ENCODE data around the gene CABP2.
"Not testable (repeated sequence)": the region's sequence is repeated elsewhere in the genome, so short reads cannot be mapped to it uniquely, and the experiment has no call there.

CABP2 gene

DNA sequence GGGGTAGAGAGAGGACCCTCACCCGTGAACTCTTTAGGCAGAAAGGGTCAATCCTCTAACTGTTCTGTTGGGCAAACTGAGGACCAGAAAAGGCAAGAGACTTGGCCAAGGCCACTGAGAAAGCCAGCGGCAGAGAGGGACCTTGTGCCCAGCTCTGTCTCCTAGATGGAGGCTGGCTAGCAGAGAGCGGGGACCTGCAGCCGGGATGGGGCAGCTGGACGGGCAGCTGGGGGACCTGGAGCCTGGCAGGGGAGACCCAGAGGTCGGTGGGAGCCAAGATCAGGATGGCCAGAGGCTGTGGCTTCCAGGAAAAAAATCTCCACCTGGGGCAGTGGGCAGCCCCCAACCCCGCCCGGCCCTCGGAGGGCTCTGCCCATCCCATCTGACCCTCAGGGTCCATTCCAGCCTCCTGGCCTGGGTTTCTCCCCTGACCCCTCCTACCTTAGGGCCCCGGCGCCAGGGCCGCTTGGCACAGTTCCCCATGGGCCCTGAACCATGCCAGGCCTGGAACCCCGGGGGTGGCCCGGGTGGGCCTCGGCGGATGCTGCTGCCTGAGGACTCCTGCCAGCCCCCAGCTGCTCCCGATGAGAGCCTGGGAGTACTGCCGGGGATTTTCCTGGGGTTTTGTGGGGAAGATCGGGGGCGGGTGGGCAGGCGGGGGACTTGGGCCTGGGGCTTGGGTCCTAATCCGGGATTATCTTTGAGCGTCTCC lies at the start of gene CABP2:
Gene CABP2 (minus strand): TSS at position 603 of the 712 bp plus-strand sequence. CDS start 120 bp downstream, at position 483.
- DNase-seq: no peak

DNA sequence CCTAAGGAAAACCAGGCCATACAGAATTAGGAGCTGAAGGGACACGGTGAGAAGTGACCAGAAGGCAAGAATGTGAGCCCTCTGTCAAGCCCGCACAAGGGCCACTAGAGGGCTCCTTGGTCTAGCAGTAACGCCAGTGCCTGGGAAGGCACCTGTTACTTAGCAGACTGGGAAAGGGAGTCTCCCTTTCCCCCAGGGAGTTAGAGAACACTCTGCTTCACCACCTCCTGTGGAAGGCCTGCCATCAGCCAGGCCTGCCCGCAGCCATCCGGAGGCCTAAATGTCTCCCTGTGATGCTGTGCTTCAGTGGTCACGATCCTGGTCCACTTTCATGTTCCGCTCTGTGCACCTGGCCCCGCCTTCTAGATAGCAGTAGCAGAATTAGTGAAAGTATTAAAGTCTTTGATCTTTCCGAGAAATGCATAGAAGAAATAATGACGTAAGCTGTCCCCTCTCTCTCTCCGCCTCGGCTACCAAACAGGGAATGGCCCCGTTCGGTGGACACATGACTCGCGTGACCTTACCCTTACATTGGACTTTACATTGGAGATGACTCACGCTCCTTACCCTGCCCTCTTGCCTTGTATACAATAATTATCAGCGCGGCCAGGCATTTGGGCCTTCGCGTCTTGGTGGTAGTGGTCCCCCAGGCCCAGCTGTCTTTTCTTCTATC lies 49.6 kb upstream of the CABP2 start:
- peak; percentile 34 for DNase-seq

DNA sequence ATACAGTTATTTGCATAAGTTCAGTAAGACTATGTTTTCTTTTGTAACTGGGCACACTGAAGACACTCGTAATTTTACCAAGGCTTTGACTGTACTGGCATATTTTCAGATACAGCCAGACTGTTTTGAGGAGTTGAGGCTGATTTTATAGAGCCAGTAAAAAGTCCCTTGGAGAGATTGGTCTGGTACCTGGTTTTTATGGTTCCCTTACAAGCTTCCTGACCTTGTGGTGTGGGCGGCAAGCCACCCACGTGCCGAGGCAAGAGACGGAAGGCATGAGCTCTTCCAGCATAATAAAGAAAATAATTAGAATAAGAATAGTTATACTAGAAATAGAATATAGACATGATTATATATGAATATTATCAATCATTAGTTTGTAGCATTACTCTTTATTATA lies 49.1 kb upstream of the CABP2 start:
- DNase-seq: no peak

DNA sequence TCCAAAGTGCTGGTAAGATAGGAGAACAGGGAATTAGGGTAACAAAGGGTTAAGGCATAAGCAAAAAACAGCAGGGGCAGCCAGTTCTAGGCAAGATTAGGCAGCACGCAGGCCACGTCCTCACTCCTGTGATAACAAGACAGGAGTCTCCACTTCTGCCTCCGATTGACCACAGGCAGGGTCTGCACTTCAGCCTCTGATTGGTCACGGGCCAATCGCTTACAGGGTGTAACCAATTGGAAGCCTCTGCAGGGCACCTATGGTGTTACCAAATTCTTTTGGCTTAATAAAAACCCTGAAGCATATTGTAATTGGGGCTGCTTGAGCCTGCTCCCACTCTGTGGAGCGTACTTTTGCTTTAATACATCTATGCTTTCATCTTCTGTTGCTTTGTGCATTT lies 48.2 kb upstream of the CABP2 start:
- no peak for DNase-seq

DNA sequence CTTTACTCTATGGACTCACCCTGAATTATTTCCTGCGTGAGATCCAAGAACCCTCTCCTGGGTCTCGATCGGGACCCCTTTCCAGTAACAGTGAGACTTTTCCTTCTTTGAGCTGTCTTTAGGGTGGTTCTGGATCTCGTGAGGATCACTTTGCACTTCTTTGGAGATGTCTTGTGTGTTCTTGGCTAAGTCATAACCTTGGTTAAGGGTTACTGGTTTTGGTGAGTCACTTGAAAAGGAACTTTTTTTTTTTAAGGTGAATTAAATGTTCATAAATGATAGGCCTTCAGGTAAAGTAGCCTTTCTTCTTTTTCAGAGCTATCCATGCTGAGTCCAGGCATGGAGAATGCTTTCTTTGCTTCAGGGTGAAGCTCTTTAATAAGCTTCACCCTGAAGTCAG lies 41.0 kb upstream of the CABP2 start:
- DNase-seq: no peak

DNA sequence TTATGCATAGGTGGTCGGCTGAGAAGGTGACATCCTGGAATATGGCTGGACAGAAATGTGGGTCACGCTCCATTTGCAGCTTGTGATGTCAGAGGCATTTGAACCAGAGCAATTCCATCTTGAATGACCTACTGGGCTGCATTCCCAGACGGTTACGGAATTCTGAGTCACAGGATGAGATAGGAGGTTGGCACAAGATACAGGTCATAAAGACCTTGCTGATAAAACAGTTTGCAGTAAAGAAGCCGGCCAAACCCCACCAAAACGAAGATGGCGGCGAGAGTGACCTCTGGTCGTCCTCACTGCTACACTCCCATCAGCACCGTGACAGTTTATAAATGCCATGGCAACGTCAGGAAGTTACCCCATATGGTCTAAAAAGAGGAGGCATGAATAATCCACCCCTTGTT lies 40.5 kb upstream of the CABP2 start:
- DNase-seq: not testable (repeated sequence)

DNA sequence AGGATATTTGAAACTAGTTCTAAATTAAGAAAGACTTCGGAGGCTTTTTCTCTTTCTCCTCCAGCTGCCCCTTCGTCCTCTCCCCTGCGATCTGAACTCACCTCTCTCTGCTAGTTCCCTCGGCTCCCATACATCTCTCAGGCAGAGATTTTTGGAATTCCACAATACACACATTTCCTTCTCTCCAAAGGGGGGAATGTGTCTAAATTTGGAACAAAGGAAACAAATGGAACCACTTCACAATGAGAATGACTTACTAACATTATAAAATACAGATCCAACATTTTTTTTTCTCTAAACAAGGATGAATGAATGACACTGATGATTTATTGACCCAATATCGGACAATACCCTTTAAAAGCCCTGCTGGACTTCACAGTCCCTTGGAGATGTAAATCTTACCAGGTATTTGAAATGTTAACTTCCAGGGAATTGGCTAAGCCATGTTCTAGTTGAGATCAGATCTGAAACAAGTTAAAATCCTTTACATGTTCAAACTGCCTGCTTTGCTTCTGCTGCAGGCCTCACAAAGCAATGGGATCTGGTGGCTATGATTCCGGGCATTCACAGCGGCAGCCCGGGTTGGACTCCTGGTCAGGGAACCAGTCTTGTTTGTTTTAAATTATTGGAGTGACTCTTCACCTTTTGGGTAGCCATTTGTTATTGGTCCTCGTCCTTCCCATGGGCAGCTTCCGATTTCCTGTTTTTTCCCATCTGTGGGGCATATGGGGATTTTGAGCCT lies 39.9 kb upstream of the CABP2 start:
- DNase-seq: no peak

DNA sequence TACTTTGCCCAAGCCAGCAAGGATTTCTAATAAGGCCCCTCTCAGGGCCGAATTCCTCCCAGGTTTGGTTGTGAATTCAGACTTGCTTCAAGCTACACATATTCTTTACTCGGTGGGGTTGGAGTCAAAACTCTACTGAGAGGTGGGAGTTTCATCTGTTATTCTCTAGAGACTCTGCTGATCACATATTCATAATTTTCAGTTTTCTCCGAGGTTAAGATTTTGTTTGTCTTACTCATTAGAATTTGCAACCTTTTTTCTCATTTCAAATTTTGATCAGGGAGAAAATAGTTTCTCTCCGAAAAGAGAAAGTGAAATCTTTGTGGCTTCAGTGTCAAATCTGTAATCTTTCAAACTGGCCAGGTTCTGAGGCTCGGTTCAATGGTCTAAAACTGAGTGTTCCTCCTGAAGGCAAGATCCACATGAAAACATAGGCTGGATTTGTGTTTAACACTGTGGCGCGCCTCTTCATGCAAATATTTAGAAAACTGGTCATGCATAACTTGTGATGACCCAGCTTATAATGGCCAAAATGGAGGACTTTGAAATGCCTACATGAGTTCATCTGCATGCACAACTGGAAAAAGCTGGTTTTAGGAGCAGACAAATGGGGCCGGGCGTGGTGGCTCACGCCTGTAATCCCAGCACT lies 38.8 kb upstream of the CABP2 start:
- no peak for DNase-seq

DNA sequence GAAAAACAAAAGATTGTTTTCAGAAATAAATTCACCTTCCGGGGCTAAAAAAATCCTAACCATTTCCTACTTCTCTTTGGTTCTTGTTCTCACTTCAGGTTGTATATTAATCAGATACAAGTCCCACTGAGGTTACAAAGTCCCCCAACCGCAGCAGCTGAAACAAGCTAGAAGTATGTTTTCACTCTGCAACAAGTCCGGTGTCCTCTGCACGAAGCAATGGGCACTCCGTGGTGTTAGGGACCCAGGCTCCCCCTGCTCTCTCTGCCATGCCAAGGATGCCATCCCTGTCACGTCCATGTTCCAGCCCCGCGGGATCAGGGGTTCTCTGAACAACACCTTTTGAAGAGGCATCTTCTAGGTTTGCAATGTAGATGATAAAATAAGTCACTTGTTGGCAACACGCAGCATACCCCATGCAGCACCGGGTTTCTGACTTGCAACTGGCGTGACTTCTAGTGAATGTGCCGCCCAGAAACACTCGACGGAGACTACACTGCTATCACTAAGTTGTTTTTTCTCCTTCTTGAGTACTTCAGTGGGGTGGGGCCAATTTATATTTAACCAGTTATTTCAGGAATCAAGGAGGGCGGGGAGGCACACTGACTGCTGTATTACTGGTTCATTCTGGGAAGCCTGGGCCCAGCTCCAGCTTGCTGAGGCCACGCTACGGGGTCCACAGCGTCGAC lies 35.0 kb upstream of the CABP2 start:
- no peak for DNase-seq

DNA sequence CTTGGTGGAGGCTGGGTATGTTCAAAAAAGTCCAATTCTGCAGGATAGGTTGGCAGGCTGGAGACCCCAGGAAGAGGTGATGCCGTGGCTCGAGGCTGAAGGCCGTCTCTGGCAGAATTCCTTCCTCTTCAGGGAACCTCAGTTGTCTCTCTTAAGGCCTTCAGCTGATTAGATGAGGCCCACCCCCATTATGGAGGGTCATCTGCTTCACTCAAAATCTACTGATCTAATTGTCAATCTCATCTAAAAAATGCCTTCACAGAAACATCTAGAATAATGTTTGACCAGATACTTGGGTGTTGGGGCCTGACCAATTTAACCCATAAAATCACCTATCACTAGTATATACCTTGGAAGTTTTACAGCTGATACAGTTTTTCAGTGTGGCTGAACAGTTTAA lies 33.0 kb upstream of the CABP2 start:
- DNase-seq: no peak

DNA sequence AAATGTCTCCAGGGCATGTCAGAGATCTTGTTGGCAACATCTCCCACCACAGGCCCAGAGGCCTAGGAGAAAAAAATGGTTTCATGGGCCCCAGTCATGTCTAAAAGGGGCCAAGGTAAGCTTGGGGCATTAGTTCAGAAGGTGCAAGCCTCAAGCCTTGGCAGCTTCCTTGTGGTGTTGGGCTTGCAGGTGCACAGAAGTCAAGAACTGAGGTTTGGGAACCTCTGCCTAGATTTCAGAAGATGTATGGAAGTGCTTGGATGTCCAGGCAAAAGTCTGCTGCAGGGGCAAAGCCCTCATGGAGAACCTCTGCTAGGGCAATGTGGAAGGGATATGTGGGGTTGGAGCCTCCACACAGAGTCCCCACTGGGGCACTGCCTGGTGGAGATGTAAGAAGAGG lies 28.5 kb upstream of the CABP2 start:
- DNase-seq: not testable (repeated sequence)

DNA sequence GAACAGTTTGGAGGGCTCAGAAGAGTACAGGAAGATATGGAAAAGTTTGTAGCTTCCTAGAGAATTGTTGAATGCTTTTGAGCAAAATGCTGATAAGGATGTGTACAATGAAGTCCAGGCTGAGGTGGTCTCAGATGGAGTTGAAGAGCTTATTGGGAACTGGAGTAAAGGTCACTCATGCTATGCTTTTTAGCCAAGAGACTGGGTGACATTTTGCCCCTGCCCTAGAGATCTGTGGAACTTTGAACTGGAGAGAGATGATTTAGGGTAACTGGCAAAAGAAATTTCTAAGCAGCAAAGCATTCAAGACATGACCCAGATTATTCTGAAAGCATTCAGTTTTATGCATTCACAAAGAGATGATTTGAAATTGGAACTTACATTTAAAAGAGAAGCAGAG lies 27.9 kb upstream of the CABP2 start:
- no peak for DNase-seq

DNA sequence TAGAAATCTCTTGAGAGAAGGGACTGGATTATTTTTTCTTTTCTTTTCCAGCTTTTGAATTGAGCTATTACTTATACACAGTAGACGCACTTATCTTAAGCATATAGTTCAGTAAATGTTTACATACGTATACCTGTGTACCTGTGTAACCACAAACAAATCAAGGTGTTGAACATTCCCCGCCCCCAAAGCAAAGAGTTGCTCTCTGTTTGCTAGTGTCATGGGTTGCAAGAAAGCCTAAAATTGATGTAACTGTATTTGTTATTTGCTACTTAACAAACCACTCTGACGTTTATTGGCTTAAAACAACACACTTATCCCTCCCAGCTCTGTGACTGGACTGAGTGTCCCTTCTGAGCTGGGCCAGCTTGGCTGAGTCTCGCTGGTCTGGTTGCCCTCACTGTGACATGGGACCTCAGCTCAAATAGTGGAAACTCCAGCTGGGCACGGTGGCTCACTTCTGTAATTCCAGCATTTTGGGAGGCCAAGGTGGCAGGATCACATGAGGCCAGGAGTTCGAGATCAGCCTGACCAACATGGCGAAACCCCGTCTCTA lies 25.4 kb upstream of the CABP2 start:
- DNase-seq: no peak

DNA sequence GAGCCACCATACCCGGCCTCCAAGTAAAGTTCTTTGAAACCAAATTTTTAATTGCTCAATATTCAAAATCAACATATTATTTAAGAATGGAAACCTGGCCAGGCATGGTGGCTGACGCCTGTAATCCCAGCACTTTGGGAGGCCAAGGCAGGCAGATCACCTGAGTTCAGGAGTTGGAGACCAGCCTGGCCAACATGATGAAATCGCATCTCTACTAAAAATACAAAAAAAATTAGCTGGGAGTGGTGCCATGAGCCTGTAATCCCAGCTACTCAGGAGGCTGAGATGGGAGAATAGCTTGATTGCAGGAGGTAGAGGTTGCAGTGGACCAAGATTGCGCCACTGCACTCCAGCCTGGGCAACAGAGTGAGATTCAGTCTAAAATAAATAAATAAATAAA lies 24.9 kb upstream of the CABP2 start:
- not testable (repeated sequence) for DNase-seq

DNA sequence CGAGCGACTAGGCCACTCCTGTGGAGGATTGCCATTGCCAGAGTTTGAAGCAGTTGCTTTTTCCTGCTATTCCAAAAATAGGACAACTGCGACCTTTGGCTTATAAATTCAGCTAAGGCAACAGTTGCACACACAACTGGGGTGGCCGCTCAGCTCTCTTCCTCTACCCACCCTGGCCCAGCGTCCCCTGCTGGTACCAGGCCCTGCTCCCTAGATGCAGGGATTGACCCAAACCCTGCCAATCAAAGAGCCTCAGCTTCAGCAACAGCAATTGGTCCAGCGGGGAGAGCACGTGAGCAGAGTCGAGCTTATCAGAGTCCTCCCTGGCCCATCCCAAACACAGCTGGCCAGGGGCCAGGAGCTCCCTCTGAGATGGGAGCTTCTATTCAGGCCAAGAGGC lies 22.0 kb upstream of the CABP2 start:
- no peak for DNase-seq

DNA sequence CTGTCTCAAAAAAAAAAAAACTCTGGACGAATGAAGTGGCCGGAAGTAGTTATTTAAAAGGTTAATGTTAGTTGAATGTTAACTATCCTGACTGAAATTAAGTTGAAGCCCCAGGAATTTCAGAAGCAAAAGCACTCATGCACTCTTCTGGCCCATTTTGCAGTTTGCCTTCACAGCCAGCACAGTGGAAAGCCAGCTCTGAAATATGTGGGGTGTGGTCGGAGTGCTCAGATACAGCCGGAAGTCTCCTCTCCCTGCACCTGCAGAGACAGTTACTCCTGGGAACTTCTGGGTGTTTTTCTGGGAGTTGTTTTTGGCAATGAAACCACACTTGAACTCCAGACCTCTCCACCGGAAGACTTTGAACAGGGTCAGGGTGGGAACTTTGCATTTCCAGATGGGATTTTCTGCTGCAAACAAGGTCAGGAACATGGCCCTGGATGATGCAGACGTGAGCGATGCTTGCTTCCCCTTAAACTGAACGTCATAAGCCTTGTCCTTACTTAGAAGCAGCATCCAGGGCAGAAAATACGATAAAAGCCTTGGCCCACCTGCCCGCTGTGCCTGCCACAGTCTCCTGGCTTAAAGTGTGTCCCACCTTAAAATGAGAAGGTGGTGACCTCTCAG lies 21.5 kb upstream of the CABP2 start:
- DNase-seq: no peak

DNA sequence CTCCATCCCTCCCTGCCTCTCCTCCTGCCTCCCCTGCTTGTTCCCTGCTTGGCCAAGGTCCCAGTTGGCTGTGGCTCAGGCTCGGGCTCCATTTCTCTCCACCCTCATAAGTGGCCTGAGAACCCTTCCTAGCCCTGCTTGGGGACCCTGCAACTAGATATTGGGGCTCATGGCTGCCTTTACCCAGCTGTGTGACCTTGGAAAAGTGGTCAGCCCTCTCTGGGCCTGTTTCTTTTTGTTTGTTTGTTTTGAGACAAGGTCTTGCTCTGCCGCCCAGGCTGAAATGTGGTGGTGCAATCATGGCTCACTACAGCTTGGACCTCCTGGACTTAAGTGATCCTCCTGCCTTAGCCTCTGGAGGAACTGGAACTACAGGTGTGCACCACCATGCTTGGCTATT lies 20.3 kb upstream of the CABP2 start:
- DNase-seq: no peak

DNA sequence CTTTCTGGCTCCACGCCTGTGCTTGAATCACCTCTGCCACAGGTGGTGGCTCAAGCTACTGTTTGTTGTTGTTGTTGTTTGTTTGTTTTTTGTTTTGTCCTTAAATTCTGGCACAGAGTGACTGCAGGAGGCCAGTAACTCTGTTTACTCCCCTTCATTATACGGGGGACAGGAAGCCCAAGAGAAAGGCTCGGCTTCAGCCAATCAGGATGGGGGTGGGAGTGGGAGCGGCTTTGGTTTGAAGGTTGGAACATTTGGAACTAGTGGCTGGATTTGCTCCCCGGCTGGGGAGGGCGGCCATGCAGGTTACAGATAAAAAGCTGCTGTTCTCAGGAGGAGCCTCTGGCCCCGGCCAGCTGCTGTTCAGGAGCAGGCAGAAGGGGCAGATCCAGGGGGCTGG lies 19.7 kb upstream of the CABP2 start:
- DNase-seq: no peak

DNA sequence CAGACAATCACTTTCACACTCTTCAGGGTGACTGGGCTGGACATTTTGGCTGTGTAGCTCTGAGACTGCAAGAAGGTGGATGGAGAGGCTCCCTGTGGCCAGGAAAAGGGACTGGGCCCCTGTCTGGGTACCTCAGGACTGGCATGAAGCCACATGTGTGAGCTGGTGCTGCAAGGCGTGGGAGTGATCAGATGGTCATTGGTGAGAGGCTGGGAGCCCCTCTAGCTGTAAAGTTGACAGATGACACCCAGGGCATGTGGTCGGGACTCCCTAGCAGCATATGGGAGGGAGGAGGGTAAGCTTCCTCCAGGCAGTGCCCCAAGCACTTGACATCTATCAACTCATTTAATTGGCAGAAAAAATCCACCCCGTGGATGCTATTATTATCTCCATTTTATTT lies 18.9 kb upstream of the CABP2 start:
- no peak for DNase-seq

DNA sequence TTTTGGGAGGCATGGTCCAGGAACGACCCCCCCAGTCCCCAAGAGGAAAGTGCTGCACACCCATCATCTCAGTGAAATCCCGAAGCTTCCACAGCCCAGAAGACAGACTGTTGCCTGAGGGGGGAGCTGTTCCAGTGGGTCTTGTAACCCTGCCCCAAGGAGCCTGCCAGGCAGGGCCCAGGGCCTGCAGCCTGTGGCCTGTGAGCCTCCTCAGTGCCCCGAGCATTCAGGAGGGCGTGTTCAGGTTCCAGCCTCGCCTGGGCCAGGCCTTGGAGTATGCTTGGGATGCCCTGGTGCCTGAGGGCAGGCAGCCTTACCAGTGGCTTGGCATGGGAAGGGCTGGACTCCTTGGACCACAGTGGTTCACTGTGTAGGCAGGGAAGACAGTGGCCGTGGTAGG lies 18.0 kb upstream of the CABP2 start:
- no peak for DNase-seq

DNA sequence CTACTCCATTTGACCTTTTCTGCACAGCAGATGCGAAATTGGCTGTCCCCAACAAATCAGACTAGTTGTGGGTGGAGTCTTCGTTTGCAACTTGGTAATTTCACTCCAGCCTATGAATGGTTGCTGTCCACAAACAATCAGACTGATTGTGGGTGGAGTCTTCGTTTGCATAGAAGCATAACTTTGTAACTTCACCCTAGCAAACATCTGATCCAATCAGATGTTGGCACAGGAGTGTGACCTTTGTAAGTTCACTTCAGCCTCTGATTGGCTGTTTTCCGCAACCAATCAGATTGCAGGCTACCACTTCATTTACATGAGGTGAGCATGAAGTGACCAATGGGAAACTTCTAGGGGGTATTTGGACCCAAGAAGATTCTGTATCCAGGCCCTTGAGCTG lies 16.3 kb upstream of the CABP2 start:
- no peak for DNase-seq

DNA sequence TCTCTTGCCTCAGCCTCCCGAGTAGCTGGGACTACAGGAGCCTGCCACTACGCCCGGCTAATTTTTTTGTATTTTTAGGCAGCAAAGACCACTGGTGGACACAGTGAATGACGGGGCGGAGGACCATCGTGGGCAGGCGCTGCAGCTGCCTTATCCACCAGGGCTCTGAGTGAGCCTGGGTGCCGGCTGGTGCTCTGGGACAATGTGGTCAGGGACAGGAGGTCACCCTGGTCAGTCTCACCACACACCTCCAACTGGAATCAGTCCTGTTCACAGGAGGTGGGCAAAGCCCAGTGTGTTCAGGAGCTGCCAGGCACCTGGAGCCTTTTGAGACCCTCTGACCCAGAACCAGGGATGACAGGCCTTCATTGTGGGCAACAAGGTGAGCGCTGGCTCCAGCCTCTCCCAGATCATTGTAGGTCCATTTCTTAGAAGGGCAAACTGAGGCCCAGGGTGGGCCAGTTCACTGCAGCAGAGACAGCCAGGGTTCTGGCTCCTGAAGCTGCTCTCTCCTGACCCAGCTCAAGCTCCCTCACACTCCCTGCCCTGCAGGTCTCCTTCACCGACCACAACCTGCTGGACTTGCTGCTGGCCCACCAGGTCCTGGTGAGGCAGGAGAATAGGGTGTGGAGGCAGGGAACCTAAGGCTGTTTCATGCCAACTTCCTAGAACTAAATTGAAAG lies 15.7 kb upstream of the CABP2 start:
- DNase-seq: no peak
